HG02870 (cell line): Measurements from ENCODE around the gene SEC63.
"Not testable (repeated sequence)": the region's sequence is repeated elsewhere in the genome, so short reads cannot be mapped to it uniquely, and the experiment has no call there.

Experiments
- ATAC-seq: cut with Tn5 transposase; IDR thresholded peaks from one replicate; pipeline ENCODE4 v1.9.1; 2021; ENCODE audit warnings: mild to moderate bottlenecking, moderate library complexity; ENCODE audit not compliant: unreplicated experiment

The SEC63 gene

DNA sequence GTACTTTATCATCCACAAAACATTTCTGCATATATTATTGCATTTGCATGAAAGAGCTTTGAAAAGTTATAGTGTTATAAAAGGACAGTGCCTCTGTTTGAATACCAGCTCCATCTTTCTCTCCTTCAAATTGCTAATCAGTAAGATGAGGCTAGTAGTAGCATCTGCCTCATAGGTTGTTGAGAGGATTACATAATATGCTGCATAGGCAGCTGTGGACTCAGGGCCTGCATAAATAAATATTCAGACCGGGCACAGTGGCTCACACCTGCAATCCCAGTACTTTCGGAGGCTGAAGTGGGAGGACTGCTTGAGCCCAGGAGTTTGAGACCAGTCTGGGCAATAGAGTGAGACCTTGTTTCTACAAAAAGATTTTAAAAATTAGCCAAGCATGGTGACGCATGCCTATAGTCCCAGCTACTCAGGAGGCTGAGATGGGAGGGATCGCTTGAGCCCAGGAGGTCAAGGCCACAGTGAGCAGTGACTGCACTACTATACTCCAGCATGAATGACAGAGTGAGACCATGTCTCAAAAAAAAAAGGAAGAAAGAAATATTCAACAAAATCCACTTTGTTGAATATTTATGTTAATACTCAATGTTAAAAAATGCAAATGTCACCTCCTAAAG is 18.3 kb upstream of the SEC63 start:
- ATAC-seq, result no peak

DNA sequence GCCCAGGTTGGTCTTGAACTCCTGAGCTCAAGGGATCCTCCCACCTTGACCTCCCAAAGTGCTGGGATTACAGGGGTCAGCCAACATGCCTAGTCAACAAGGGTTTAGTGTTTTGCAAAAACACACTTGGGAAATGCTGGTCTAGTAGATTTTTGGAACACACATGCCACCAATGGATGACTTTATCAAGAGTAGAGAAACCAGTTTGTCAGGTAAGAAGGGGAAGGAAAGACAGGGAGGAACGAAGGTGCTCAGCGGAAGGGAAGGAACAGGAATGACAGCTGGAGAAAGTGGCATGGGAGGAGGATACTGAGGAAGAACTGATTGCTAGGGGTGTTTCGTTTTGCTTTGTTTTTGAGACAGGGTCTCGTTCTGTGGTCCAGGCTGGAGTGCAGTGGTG is 15.6 kb upstream of the SEC63 start:
- no peak for ATAC-seq

DNA sequence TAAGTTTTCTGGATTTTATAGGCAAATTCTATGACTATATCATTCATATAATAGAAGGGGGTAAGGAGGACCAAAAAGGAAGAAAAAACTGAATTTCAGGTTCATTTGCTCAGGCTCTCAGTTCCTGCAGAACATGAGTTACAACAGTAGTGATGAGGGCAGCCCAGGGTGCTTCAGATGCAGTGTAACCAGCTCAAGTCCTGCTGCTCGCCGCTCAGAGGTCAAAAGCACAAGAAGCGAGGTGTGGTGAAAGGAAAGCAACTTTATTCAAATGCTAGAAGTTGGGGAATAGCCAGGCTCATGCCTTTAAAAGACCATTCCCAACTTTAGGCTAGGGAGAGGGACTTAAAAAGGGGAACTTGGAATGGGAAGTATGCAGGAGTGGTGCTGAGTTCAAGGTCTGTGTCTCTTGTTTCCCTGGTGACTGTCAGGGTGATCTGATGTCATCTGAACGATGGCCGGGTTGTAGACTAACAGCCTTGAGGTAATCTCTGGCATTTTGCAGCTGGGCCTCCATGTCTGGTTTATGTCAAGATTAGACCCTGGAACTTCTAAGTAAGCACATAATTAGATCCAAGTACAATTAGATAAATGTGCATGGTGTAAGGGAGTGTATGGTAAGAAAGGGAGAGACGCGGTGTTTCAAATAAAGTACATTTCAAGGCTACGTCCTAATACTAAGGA is 14.5 kb upstream of the SEC63 start:
- no peak for ATAC-seq

DNA sequence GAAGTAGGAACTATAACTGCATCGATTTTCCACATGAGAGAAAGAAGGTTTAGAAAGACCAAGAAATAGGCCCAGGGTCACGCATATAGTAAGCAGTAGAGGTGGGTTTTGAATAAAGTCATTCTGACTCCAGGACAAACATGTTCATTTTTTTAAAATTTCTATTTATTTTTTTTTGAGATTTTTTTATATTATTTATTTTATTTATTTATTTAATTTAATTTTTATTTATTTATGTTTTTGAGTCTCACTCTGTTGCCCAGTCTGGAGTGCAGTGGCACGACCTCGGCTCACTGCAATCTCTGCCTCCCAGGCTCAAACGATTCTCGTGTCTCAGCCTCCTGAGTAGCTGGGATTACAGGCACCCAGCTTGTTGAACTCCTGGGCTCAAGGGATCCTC is 13.2 kb upstream of the SEC63 start:
- no peak for ATAC-seq

DNA sequence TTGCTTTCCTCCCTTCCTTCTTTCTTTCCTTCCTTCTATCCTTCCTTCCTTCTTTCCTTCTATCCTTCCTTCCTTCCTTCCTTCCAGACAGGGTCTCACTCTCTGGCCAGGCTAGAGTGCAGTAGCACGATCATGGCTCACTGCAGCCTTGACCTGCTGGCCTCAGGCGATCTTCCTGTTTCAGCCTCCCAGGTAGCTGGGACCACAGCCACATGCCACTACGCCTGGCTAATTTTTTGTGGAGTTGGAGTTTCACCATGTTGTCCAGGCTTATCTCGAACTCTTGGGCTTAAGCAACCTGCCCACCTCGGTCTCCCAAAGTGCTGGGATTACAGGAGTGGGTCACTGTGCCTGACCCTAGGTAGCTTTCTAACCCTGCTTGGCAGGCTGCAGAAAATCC is 12.2 kb upstream of the SEC63 start:
- ATAC-seq, result no peak

DNA sequence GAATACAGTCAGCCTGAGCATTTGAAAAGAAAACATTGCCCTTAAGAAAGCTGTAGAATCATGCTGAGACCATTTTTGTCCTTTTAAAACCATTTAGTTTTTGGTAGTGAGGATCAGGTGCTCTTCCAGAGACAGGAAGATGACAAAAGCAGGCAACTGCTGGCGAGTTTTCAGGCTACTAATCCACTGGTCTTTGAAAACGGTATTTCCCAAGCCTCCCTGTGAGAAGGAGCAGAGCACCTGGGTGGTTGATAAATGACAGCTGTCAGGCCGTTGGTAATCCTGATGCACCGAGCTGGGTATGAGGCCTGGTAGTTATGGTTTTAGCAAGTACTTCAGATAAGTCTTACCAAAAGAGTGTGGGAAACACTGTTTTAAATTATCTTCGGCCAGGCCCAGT is 10.1 kb upstream of the SEC63 start:
- ATAC-seq, result no peak

DNA sequence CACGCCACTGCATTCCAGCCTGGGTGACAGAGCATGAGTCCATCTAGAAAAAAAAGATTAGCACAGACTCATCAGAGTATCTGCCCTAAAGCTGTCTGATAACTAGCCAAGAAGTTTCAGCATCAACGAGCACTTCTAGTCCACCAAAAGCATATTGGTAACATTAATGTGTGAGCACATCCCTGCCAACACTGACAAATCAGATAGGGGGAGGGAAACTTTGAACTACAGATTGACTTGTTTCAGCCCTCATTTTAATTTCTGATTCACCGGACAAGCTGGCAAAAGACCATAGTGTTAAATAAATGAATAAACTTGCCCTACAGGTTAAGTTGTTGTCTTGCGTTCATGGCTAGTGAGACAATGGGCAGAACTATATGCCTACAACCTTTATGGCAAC is 7.7 kb upstream of the SEC63 start:
- ATAC-seq, result no peak

DNA sequence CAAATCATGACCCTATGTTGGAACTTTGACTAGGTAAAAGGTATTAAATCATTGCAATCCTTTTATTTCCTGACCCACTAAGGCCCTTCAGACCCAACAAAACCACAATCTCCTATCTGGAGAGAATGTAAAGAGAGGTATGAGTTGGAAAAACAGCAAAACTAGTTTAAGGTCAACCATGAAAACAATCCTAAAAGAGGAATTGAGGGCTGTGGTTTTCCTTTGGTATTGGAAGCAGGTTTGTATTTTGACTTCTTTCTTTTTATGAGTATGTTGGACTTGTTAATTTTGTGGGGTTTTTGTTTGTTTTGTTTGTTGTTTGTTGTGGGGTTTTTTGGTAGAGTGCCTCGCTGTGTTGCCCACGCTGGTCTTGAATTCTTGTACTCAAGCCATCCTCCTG is 4.7 kb upstream of the SEC63 start:
- no peak for ATAC-seq

DNA sequence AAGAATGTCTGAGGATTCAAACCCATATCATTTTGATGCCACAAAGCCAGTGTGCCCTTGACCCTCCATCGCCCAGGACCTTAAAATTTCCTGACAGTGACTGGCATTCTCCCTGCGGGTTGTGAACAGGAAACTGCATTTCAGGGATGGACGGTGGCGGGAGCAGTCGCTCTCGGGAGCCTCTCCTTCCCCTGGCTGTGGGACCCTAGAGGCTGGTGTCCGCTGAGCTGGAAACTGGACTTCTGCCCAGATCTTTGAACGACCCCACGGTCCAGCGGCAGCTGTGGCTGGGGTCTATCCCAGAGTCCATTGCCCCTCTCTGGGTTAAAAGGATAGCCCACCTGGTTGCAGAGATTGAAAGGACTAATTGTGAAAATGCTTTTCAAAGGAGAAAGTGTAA is 1.4 kb upstream of the SEC63 start:
- no peak for ATAC-seq

DNA sequence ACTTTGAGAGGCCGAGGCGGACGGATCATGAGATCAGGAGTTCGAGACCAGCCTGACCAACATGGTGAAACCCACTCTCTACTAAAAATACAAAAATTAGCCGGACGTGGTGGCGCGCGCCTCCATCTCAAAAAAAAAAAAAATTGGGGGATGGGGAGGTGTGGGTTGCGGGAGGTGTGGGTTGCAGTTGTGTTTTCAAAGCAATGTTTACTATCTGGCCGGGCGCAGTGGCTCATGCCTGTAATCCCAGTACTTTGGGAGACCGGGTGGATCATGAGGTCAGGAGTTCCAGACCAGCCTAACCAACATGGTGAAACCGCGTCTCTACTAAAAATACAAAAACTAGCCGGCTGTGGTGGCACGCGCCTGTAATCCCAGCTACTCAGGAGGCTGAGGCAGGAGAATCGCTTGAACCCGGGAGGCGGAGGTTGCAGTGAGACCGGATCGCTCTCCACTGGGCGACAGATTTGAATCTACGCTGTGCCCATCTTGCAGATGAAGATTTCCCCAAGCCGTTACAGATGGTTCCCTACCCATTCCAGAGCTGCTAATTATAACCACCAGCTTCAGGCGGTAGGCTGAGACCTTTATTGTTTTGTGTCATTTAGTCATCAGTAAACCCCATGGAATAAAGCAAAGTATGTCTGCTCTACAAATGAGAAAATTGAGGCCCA is 818 bp upstream of the SEC63 start:
- not testable (repeated sequence) for ATAC-seq

DNA sequence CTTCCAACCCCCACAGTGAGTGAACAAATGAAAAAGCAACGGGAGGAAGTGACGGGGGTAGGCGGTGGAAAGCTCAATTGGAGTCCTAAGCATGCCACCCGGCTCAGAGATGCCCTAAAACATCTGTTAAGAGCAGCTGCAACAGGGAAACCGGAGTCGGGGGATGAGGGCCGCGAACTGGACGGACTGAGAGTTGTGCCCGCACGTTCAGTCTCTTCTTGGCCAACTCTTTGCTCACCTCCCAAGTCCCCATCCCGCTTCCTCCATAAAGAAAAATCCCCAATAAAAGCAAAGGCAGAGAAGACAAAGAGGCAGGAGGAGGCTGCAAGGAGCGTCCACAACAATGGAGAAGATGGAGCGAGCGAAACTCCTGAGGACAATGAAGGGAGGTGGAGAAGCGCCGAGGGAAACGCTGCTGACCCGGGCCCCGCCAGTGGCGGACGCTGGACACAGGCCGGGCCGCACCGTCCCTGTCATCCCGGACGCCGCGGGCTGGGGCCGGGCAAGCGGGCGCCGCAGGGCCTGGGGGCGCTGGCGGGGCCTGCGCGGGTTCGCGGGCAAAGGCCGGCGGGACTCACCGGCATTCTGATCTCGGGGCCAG is 600 bp downstream of the SEC63 start:
- peak; percentile 33 for ATAC-seq

DNA sequence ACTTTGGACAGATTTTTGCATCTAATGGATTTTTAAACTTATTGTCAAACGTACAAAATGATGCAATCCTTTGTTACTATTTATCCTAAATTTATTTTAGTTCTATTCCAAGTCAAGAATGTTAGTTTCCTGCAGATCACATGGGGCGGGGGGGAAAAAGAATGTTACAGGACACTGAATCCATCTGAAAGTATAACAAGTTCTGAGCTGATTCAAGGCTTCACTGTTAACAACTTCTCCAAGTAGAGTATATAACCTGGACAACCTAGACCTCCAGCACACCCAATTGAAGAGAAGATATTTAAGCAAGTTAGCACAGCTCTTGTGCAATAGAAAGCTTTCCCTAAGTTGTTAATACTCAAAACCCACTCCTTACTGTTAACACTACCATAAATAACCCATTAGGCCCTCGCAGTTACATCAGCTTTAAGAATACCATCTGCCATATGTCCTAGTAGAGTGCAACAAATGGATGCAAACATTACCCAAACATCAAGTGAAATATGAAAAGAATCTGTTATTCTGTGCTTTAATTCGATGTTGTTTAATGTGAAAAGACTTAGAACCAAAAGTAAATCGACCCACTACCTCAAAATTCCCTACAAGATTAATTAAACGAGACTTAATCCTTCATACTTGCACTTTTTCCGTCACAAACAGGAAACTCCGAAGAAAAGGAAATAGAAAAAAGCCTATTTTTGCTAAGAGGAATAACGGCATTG is 1.3 kb downstream of the SEC63 start:
- no peak for ATAC-seq

DNA sequence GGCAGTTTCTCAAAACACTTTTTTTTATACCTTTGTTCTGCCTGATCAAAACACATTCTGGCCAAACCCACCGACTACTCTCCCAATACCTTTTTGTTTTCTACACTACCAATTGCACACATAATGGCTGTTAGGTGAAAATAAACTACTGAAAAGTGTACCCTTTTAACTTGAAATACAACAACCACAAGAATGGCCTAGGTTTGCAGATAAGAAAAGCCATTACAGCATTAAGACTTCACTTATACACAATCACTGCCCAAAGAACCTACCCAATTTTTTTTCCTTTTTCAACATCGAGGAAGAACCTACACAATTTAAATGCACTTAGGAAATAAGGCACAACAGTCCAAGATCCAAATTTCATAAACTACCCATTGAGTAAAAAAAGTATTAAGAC is 1.8 kb downstream of the SEC63 start:
- no peak for ATAC-seq

DNA sequence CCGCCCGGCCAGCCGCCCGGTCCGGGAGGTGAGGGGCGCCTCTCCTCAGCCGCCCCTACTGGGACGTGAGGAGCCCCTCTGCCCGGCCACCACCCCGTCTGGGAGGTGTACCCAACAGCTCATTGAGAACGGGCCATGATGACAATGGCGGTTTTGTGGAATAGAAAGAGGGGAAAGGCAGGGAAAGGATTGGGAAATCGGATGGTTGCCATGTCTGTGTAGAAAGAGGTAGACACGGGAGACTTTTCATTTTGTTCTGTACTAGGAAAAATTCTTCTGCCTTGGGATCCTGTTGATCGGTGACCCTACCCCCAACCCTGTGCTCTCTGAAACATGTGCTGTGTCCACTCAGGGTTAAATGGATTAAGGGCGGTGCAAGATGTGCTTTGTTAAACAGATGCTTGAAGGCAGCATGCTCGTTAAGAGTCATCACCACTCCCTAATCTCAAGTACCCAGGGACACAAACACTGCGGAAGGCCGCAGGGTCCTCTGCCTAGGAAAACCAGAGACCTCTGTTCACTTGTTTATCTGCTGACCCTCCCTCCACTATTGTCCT is 4.1 kb downstream of the SEC63 start:
- ATAC-seq, result not testable (repeated sequence)

DNA sequence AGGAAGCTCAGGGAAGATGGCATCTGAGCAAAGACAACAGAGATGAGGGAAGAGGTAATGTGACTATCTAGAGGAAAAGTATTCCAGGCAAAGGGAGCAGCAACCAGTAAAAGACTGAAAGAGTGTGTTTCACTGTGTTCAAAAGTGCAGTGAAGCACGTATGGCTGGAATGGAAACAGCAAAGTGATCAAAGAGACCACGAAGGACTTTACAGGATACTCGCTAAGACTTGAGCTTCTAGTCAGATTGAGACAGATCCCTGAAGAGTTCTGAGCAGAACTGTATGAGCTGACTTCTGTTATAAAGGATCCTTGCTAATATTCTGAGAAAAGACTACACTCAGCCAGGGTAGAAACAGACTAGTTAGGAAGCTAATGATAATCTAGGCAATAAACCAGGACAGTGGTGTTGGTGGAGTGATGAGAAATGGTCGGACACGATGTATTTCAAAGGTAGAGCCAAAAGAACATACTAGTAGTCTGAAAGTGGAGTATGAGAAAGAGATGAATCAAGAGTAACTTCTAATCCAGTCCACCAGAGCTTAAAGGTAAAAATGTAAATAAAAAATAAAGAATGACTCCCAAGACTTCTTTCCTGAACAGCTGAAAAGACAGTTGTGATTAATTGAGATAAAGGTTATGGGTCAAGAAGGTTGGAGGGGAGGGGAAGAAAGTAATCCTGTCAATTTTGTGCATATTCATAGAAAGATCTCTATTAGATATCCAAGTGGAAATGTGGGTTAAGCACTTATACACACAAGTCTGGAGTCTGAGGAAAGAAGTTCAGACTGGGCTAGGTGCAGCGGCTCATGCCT is 14.2 kb downstream of the SEC63 start:
- no peak for ATAC-seq

DNA sequence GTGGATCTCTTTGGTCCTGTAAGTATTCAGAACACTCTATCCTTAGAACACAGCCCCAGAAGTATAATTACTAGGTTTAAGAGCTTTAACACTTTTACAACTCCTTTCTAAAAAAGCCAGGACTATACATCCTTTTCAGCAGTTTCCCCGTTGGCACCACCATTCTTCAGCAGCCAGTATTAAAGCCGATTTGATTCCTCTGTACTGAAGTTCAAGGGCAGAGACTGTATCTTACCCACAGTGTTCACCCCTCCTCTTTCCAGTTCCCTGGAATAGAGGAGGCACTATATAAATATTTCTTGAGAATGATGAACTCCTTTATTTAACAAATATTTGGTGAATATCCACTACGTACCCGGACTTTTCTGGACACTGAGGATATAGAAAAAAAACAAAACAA is 15.9 kb downstream of the SEC63 start:
- ATAC-seq, result no peak

DNA sequence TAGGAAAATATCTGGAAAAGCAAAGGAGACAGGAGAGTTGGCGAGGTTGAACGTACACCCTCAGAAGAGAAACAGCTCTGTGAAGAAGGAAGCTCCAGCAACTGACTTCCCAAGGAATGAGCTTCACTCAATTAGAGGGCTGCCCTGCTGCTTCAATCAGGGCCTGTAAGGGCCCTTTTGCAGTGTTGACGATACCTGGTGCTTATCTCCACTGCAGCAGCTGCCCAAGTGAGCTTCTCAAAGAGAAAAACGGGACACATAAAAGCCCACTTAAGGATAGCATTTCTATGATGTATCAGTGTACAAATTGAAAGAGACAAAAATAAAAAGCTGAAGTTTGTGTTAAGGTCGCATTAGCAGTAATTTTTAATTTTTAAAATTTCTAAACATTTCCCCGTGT is 16.4 kb downstream of the SEC63 start:
- ATAC-seq, result no peak

DNA sequence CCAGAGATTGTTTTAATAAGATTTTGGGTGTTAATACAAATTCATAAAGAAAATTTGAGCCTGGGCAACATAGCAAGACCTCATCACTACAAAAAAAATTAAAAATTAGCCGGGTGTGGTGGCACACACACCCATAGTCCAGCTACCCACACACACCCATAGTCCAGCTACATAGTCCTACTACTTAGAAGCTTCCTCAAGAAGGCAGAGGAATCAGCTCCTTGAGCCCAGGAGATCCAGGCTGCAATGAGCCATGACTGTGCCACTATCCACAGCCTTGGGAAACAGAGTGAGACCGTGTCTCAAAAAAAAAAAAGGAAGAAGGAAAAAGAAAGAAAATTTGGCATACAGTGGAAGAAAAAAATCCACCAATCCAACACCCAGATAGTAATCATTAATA is 16.8 kb downstream of the SEC63 start:
- no peak for ATAC-seq

DNA sequence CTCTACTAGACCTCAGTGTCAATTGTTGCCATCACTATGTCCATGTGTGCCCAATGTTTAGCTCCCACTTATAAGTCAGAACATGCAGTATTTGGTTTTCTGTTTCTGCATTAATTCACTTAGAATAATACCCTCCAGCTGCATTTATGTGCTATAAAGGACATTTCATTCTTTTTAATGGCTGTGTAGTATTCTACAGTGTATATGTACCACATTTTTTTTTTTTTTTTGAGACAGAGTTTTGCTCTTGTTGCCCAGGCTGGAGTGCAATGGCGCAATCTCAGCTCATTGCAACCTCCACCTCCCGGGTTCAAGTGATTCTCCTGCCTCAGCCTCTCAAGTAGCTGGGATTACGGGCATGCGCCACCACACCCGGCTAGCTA is 21.1 kb downstream of the SEC63 start:
- ATAC-seq, result not testable (repeated sequence)

DNA sequence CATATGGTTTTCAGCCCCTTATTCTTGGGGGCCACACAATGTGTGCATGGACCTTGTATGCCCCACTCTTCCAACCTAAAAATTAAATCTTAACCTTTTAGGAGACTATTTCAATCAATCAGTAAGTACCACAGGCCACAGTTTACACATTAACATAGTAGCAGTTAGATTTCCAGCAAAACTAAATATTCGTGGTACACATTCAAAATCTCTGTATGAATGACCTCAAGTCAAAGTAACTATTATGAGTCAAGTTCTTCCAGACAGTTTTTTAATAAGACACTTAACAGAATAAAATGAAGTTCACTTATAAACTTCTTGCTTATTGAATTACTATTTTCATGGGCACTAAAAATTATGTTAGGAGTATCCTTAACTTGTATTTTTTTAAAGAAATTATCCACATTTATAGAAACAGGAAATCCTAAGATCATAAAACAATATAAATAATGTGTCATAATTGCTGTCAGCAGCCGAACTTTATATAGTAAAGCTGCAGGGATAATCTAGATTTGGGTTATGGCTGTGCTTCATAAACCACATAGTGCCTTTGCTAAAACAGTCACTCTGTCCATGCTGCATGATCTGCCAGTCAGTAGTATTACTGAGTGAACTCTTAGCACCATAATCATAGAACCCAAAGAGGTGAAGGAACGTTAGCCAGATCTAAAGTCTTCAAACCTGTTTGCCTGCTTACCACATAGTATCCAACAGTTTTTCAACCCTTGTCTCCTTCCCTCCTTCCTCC is 21.7 kb downstream of the SEC63 start:
- ATAC-seq, result no peak
